Psoas muscle (tissue), 8 donors: ENCODE measurements around the gene PAXIP1. TPM values are rescaled to one million over a fixed set of nuclear protein-coding genes. Genes with fewer than 3 reads are reported as not detected.

Source experiments
- ATAC-seq, 4 donors: fragments of 200-7000 bp; cut with Tn5 transposase; one replicate each; pipeline ENCODE4 v1.9.1; 2020; ENCODE audit warnings: moderate library complexity in 3 of 4, mild to moderate bottlenecking in 2 of 4
- DNase-seq, 2 donors: peaks; one replicate each; pipeline ENCODE4 v3.0.0-alpha.2; 2020
- H3K27ac ChIP-seq: fragments of 200-600 bp; one replicate; pipeline ENCODE4 v1.8.0; 2022
- H3K27me3 ChIP-seq, 3 donors: fragments of 200-600 bp in 1 of 3; one replicate each; pipeline versions ENCODE4 v1.6.1 to v1.8.0; 2013 to 2022; ENCODE audit warnings: low read length in 2 of 3, mild to moderate bottlenecking in 2 of 3, moderate library complexity in 1 of 3; ENCODE audit not compliant: insufficient read depth in 3 of 3
- H3K36me3 ChIP-seq, 2 donors: fragments of 200-600 bp in 1 of 2; one replicate each; pipeline versions ENCODE4 v1.6.1 to v1.8.0; 2013 to 2022; ENCODE audit warnings: low read depth in 1 of 2, mild to moderate bottlenecking in 1 of 2, moderate library complexity in 1 of 2; ENCODE audit not compliant: insufficient read depth in 1 of 2
- H3K4me1 ChIP-seq: fragments of 200-600 bp; one replicate; pipeline ENCODE4 v1.8.0; 2022
- H3K4me3 ChIP-seq: fragments of 200-600 bp; one replicate; pipeline ENCODE4 v1.8.0; 2022; ENCODE audit warnings: mild to moderate bottlenecking
- H3K9me3 ChIP-seq: fragments of 200-600 bp; one replicate; pipeline ENCODE4 v1.8.0; 2022
- WGBS, 3 donors: extraction: QIAGEN DNeasy Blood & Tissue Kit; methylation state at CpG; one replicate each; pipeline versions ENCODE4 v1.1.6 to v1.1.7; 2013; 5-methylcytosine and 5-hydroxymethylcytosine counted together
- intact Hi-C, 2 donors: fragments of 100-400 bp; cut with DNase I; formaldehyde crosslinking; loops; one replicate each; pipeline versions ENCODE4 v1.11.0 to v1.14.2; 2022
- polyA plus RNA-seq, 3 donors: library from polyadenylated mRNA; stranded (reverse); fragments of 200-250 nt; gene quantifications; one replicate each; pipeline ENCODE4 v1.2.3, GENCODE V29; 2013
- total RNA-seq, 4 donors: library from RNA; stranded (reverse); fragmentation: NEBNext Ultra II Directional in 2 of 4; extraction: Animal tissue kit (Norgen Biotek cat#: 25700) in 2 of 4; gene quantifications; one replicate each; pipeline versions ENCODE4 v1.2.1 to v1.2.4, GENCODE V29; 2021 to 2023
- TF ChIP-seq, protein P1 (sequence below): fragments of 200-600 bp; IDR thresholded peaks from one replicate; pipeline ENCODE4 v1.8.0; 2022; ENCODE audit warnings: antibody characterized with exemption
- donor health status: healthy with polysubstance abuse.
- donor health status: DM: no; HTN: no; CAD: no; lungs with moderate emphysema.
- donor health status: Bipolar disorder and iron deficiency.
- donor health status: healthy.
- donor health status: DM: yes; HTN: yes; CAD: no.
- donor health status: DM: no; HTN: no; CAD: no.
- donor health status: DM: no; HTN: no; CAD: no.
- donor health status: DM: yes; HTN: yes; CAD: no.

Gene PAXIP1
- total and polyA plus RNA-seq, 7 donors: 3.5 to 7.3 (median 6.2) TPM

DNA sequence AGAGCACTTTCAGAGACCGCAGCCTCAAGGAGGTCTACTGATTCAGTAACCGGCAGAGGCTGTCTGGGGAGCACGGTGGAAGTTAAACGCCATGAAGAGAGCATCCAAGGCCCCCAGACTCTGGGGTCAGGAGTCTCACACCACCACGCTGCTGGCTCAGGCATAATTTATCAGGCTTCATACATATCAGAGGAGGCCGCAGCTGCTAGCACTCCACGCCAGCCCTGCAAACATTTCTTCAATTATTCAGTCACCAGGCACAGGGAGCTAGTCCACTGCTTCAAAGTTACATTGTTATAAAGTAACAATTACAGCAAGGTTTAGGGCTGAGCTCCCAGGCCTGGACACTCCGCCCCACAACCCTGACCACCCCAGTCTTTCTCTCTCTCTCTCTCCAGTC is 97.8 kb downstream of the PAXIP1 start:
- H3K4me1 ChIP-seq: no peaks in the 10 kb centered on the region
- no peaks in the 10 kb centered on the region for H3K9me3 ChIP-seq
- H3K4me3 ChIP-seq: no peak overlapping the region
- WGBS, 3 donors: 48 to 60% (median 54%) methylated on average over 8 of the region's 8 CpGs
- ATAC-seq (no peak), DNase-seq (no peak)
- intact Hi-C loops: no loop called here
- H3K27ac ChIP-seq: no peak overlapping the region
- TF ChIP-seq, protein P1, sequence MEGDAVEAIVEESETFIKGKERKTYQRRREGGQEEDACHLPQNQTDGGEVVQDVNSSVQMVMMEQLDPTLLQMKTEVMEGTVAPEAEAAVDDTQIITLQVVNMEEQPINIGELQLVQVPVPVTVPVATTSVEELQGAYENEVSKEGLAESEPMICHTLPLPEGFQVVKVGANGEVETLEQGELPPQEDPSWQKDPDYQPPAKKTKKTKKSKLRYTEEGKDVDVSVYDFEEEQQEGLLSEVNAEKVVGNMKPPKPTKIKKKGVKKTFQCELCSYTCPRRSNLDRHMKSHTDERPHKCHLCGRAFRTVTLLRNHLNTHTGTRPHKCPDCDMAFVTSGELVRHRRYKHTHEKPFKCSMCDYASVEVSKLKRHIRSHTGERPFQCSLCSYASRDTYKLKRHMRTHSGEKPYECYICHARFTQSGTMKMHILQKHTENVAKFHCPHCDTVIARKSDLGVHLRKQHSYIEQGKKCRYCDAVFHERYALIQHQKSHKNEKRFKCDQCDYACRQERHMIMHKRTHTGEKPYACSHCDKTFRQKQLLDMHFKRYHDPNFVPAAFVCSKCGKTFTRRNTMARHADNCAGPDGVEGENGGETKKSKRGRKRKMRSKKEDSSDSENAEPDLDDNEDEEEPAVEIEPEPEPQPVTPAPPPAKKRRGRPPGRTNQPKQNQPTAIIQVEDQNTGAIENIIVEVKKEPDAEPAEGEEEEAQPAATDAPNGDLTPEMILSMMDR: no peak
- no peaks in the 10 kb centered on the region for H3K36me3 ChIP-seq
- peaks cover 0 to 15% (median 2%) of the 10 kb centered on the region in 3 donors for H3K27me3 ChIP-seq

DNA sequence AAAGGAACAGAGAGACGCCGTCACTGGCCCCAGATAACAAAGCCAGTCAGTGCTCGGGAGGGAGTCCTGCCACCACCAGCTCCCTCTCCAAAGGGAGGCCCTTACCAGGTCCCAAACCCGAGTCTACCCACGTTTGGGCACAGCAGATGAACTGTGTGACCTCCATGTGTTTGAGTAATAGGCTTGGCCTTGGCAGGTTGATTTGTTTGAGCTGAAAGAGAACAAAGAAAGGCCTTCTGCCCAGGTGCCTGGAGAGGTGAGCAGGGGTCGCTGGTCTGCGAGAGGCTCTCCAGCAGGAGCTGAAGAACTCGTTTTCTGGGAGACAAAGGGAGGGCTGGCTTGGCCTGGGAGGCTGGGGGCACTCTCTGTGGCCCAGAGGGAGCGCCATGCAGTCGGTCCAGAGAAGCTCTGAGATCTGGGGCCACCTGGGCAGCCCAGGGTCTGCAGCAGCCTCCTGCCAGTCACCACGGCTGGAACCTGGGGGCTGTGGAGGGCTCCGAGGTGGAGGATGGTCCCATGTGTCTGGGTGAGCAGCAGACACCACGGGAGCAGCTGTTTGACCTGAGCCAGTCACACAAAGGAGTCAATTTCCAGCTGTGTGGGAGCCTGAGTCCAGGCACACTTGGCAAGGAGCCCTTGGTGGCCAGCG is 99.7 kb downstream of the PAXIP1 start:
- ATAC-seq: no peak
- H3K9me3 ChIP-seq: no peaks in the 10 kb centered on the region
- H3K27ac ChIP-seq: no peak overlapping the region
- H3K27me3 ChIP-seq: peaks cover 0 to 6% (median 0%) of the 10 kb centered on the region in 3 donors
- intact Hi-C loops: no loop called here
- H3K4me3 ChIP-seq: no peak overlapping the region
- TF ChIP-seq, protein P1: no peak
- WGBS, 3 donors: 52 to 54% (median 53%) methylated on average over 14 of the region's 14 CpGs
- no peaks in the 10 kb centered on the region for H3K4me1 ChIP-seq
- no peaks in the 10 kb centered on the region for H3K36me3 ChIP-seq
- DNase-seq: no peak

DNA sequence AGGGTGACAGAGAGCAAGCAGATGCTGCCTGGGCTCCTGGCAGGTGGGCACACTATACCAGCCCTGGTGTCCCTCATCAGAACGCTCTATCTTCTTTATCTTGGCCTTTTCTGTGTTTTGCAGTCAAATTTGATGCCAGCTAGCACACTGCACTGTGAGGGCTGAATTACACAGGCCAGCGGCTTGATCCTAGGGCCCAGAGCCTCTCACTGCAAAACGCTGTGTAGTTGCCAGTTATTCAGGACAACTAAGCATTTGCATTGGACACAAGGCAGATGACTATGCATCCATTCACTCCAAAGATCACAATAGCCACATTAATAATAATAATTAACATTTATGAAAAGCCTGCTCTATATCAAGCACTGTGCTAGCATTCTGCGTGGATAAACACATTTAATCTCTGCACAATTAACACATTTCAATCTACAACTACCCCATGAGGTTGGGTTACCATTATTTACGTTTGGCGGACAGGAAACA is 100.3 kb downstream of the PAXIP1 start:
- Histone ChIP-seq H3K4me3 (no peak overlapping the region), H3K27me3 (peaks cover 0 to 7% (median 0%) of the 10 kb centered on the region in 3 donors), H3K4me1 (no peaks in the 10 kb centered on the region), H3K36me3 (no peaks in the 10 kb centered on the region), H3K9me3 (no peaks in the 10 kb centered on the region), H3K27ac (no peak overlapping the region)
- WGBS, 3 donors: 70 to 83% (median 79%) methylated on average over 6 of the region's 6 CpGs
- intact Hi-C loops: no loop called here
- TF ChIP-seq, protein P1: no peak
- DNase-seq (no peak), ATAC-seq (no peak)

DNA sequence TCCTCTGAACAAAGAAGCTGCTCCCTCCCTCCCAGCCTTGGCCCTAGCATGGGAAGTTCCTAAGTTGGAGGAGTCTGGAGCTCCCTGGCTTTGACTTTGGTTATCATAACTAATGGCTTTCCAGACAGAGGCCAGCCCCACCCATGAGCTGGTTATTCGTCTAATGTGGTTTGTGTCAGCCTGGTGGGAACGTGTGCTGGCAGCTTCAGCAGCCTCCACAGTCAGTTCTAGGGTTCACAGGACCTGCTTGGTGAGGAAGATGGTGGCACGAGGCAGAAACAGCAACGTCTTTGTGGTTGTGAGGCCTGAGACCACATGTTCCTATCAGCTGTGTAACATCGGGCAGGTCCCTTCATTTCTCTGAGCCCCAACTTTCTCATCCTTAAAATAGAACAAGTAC is 103.1 kb downstream of the PAXIP1 start:
- ATAC-seq (no peak), DNase-seq (no peak)
- H3K27me3 ChIP-seq: peaks cover 0 to 7% (median 5%) of the 10 kb centered on the region in 3 donors
- H3K9me3 ChIP-seq: no peaks in the 10 kb centered on the region
- H3K36me3 ChIP-seq: no peaks in the 10 kb centered on the region
- no peak overlapping the region for H3K4me3 ChIP-seq
- WGBS, 3 donors: 45 to 56% (median 47%) methylated on average over 5 of the region's 5 CpGs
- H3K27ac ChIP-seq: no peak overlapping the region
- intact Hi-C loops: loop anchor here in 1 of 2 donors (10.0 kb wide), 1 partner anchor 1195 kb away; no protein-coding TSS in a partner anchor
- TF ChIP-seq, protein P1: no peak
- H3K4me1 ChIP-seq: no peaks in the 10 kb centered on the region
